Measurements from ENCODE around the gene SERPINA10. TPM values are rescaled to one million over a fixed set of nuclear protein-coding genes. Genes with fewer than 3 reads are reported as not detected.

Gene SERPINA10
- total and polyA plus RNA-seq, 2 experiments from 2014 or later = 0.11 TPM; not detected in 1

DNA sequence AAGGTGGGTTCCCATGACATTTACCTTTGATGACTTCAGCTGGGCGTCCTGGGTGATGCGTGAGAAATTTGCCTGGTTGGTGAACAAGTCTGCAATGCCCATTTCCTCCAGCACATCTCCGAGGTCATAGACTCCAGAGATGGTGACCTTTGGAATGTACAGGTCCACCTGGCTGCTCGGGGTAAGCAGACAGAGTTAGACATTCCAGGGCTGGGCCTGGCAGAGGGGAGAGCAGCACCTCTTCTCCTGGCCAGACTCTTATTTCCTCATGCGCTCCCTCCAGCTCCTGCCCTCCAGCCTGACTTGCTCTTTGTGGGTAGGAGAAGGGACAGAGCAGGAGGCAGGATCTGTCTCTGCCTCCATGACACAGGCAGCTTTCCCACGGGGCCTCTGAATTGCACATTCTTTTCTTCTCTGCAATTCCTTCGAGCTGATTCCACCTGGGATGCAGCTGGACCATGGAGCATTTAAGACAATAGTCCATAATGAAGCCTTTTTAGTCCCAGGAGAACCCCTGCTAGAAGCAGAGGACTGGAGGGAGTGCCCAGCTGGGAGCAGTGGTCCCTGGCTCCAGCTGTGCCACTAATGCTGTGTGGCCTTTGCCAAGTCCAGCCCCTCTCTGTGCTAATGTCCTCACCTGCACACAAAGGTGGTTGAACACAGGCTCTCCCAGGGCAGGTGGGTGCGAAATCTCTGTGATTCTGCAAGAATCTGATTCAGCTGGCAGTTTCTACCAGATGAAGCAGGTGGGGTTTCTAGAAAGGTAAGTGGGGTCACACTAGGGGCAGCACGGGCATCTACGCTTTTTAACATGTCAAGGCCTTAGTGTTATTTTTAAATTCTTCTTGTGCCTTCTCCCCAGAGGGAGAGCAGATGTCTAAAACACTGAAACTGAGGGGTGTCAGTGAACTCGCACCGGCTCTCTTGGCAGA is 13.2 kb upstream of the SERPINA10 start:
- Histone ChIP-seq H3K79me2 (replicated peaks; ENCODE audit: insufficient read depth) (no peaks in the 10 kb centered on the region), H2AFZ (no peak overlapping the region), H3K4me1 (ENCODE audit: insufficient read depth) (no peaks in the 10 kb centered on the region), H3K4me3 (no peak overlapping the region), H3K9me2 (ENCODE audit: insufficient read depth) (no peaks in the 10 kb centered on the region), H3K27ac (ENCODE audit: low read depth) (no peak overlapping the region), H3K27me3 (ENCODE audit: insufficient read depth) (no peaks in the 10 kb centered on the region), H3K36me3 (ENCODE audit: insufficient read depth) (no peaks in the 10 kb centered on the region), H4K20me1 (replicated peaks; ENCODE audit: insufficient read depth) (no peaks in the 10 kb centered on the region), H3F3A (replicated peaks; ENCODE audit: low read depth) (no peaks in the 10 kb centered on the region), H3K4me2 (no peak overlapping the region)
- no peak overlapping the region for H3K4me3 Mint-ChIP-seq
- H3K36me3 Mint-ChIP-seq (ENCODE audit: low read depth) = peaks cover 10% of the 10 kb centered on the region
- no peak for TF ChIP-seq REST (IDR thresholded peaks at IDR 0.05; ENCODE audit: unreplicated experiment)
- no peak for TF ChIP-seq NANOG (IDR thresholded peaks at IDR 0.05; ENCODE audit: borderline replicate concordance)
- TF ChIP-seq, protein P1, sequence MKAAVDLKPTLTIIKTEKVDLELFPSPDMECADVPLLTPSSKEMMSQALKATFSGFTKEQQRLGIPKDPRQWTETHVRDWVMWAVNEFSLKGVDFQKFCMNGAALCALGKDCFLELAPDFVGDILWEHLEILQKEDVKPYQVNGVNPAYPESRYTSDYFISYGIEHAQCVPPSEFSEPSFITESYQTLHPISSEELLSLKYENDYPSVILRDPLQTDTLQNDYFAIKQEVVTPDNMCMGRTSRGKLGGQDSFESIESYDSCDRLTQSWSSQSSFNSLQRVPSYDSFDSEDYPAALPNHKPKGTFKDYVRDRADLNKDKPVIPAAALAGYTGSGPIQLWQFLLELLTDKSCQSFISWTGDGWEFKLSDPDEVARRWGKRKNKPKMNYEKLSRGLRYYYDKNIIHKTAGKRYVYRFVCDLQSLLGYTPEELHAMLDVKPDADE (IDR thresholded peaks at IDR 0.05) = no peak
- TF ChIP-seq, protein P2, sequence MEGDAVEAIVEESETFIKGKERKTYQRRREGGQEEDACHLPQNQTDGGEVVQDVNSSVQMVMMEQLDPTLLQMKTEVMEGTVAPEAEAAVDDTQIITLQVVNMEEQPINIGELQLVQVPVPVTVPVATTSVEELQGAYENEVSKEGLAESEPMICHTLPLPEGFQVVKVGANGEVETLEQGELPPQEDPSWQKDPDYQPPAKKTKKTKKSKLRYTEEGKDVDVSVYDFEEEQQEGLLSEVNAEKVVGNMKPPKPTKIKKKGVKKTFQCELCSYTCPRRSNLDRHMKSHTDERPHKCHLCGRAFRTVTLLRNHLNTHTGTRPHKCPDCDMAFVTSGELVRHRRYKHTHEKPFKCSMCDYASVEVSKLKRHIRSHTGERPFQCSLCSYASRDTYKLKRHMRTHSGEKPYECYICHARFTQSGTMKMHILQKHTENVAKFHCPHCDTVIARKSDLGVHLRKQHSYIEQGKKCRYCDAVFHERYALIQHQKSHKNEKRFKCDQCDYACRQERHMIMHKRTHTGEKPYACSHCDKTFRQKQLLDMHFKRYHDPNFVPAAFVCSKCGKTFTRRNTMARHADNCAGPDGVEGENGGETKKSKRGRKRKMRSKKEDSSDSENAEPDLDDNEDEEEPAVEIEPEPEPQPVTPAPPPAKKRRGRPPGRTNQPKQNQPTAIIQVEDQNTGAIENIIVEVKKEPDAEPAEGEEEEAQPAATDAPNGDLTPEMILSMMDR (conservative IDR thresholded peaks at IDR 0.05; ENCODE audit: low read depth in 2 of 2) = no peak
- no peak for TF ChIP-seq JUNB (IDR thresholded peaks at IDR 0.05; ENCODE audit: unreplicated experiment)
- TF ChIP-seq EZH2 (IDR thresholded peaks at IDR 0.05; ENCODE audit: low read depth, unreplicated experiment) = no peak
- no peak overlapping the region for H3K27ac Mint-ChIP-seq
- peaks cover 21% of the 10 kb centered on the region for H3K9me3 Mint-ChIP-seq
- no peak for DNase-seq (ENCODE audit: low spot score)
- no peaks in the 10 kb centered on the region for H3K4me1 Mint-ChIP-seq
- ATAC-seq = no peak
- H3K27me3 Mint-ChIP-seq (ENCODE audit: insufficient read depth, low read depth, poor library complexity) = peaks cover 1% of the 10 kb centered on the region

DNA sequence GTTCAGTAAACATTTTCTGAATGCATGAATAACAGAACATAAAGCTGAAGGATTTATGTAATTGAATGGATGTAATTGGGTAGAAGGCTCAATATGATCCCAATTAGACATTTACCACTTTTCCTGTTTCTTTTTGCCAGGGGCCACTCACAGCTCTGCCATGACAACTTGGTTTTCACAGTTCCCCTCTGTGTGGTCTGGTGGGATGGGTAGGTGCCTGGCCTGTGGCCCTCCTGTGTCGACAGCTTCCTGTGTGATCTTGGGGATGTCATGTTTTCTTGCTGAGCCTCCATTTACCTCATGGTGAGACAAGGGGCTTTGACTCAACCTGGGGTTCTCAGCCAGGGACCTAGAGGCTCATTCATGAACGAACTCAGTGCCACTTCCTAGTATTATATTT is 12.6 kb upstream of the SERPINA10 start:
- Histone ChIP-seq H3K36me3 (ENCODE audit: insufficient read depth) (no peaks in the 10 kb centered on the region), H3K9me2 (ENCODE audit: insufficient read depth) (no peaks in the 10 kb centered on the region), H3K4me1 (ENCODE audit: insufficient read depth) (no peaks in the 10 kb centered on the region), H4K20me1 (replicated peaks; ENCODE audit: insufficient read depth) (no peaks in the 10 kb centered on the region), H3K79me2 (replicated peaks; ENCODE audit: insufficient read depth) (no peaks in the 10 kb centered on the region), H3K27me3 (ENCODE audit: insufficient read depth) (no peaks in the 10 kb centered on the region), H3K4me2 (no peak overlapping the region), H3F3A (replicated peaks; ENCODE audit: low read depth) (no peaks in the 10 kb centered on the region), H3K27ac (ENCODE audit: low read depth) (no peak overlapping the region), H3K4me3 (no peak overlapping the region), H2AFZ (no peak overlapping the region)
- no peak overlapping the region for H3K27ac Mint-ChIP-seq
- DNase-seq (ENCODE audit: low spot score) (no peak), ATAC-seq (no peak)
- peaks cover 10% of the 10 kb centered on the region for H3K36me3 Mint-ChIP-seq (ENCODE audit: low read depth)
- H3K27me3 Mint-ChIP-seq (ENCODE audit: insufficient read depth, low read depth, poor library complexity) = peaks cover 1% of the 10 kb centered on the region
- H3K4me1 Mint-ChIP-seq = no peaks in the 10 kb centered on the region
- H3K4me3 Mint-ChIP-seq = no peak overlapping the region
- peaks cover 21% of the 10 kb centered on the region for H3K9me3 Mint-ChIP-seq
- no peak for TF ChIP-seq REST (IDR thresholded peaks at IDR 0.05; ENCODE audit: unreplicated experiment)
- TF ChIP-seq, protein P1 (IDR thresholded peaks at IDR 0.05) = no peak
- TF ChIP-seq ZNF114 (CRISPR knock-in tag; IDR thresholded peaks at IDR 0.05) = no peak
- no peak for TF ChIP-seq EZH2phosphoT487 (IDR thresholded peaks at IDR 0.05; ENCODE audit: unreplicated experiment)
- TF ChIP-seq ZNF331 (CRISPR knock-in tag; IDR thresholded peaks at IDR 0.05; ENCODE audit: low read depth) = no peak
- TF ChIP-seq NANOG (IDR thresholded peaks at IDR 0.05; ENCODE audit: borderline replicate concordance) = no peak
- TF ChIP-seq EZH2 (IDR thresholded peaks at IDR 0.05; ENCODE audit: low read depth, unreplicated experiment) = no peak

All from GM23338 (cell line).